SK-N-MC (cell line): Measurements from ENCODE around the gene BRSK2.
"Not testable (repeated sequence)": the region's sequence is repeated elsewhere in the genome, so short reads cannot be mapped to it uniquely, and the experiment has no call there.

Source experiments
- DNase-seq: peaks from one replicate; pipeline ENCODE4 v3.0.0-alpha.2; 2011; ENCODE audit warnings: low read depth, low spot score
- H3K27ac ChIP-seq: fragments of 200-600 bp; sonication (generic); 2 replicates; pipeline ENCODE4 v1.5.1; 2016; ENCODE audit warnings: mixed run types
- H3K36me3 ChIP-seq: fragments of 200-600 bp; sonication (generic); 2 replicates; pipeline ENCODE4 v1.6.1; 2017; ENCODE audit warnings: antibody characterized with exemption, low read length, mixed read lengths; ENCODE audit not compliant: insufficient read depth
- H3K4me3 ChIP-seq: fragments of 200-600 bp; sonication (generic); 2 replicates; pipeline ENCODE4 v1.5.1; 2016
- H3K9ac ChIP-seq: fragments of 200-600 bp; sonication (generic); 2 replicates; pipeline ENCODE4 v1.8.0; 2017; ENCODE audit warnings: mixed run types, mixed read lengths; ENCODE audit not compliant: insufficient read length
- H3K9me3 ChIP-seq: fragments of 200-600 bp; sonication (generic); 2 replicates; pipeline ENCODE4 v1.6.1; 2017; ENCODE audit warnings: low read depth, mild to moderate bottlenecking, antibody characterized with exemption, low read length, moderate library complexity, mixed read lengths
- EZH2 ChIP-seq: fragments of 200-600 bp; sonication (generic); IDR thresholded peaks from one replicate; pipeline ENCODE4 v1.6.1; 2017; ENCODE audit warnings: antibody characterized with exemption
- FOXP2 ChIP-seq: optimal IDR thresholded peaks from 2 replicates; pipeline ENCODE3; 2011; ENCODE audit warnings: mild to moderate bottlenecking, moderate library complexity; ENCODE audit not compliant: insufficient read depth; ENCODE audit errors: extremely low read length, control extremely low read depth
- POLR2AphosphoS5 ChIP-seq: IDR thresholded peaks from 2 replicates; pipeline ENCODE4 v1.6.1; 2012; ENCODE audit warnings: mild to moderate bottlenecking, low read depth, low read length, borderline replicate concordance

BRSK2 gene

GRCh38 chr11:1389932-1390568 lies at the start of gene BRSK2:
Gene BRSK2 (plus strand): TSS chr11:1389934. CDS start chr11:1390285, 351 bp downstream.
- H3K36me3 ChIP-seq = no peaks in the 10 kb centered on the region
- DNase-seq = no peak
- H3K4me3 ChIP-seq = peak within 1 kb of the TSS; percentile 83
- peak within 1 kb of the TSS; percentile 85 for H3K9ac ChIP-seq
- TF ChIP-seq EZH2 = no peak
- no peak for TF ChIP-seq POLR2AphosphoS5
- no peak for TF ChIP-seq FOXP2
- H3K27ac ChIP-seq = no peak within 1 kb of the TSS
- H3K9me3 ChIP-seq = no peaks in the 10 kb centered on the region

GRCh38 chr11:1340111-1340510 lies 49.6 kb upstream of the BRSK2 start:
- TF ChIP-seq EZH2 (no peak), FOXP2 (no peak), POLR2AphosphoS5 (no peak)
- no peak overlapping the region for H3K9ac ChIP-seq

GRCh38 chr11:1341226-1341625 lies 48.5 kb upstream of the BRSK2 start:
- not testable (repeated sequence) for H3K36me3 ChIP-seq, H3K9me3 ChIP-seq, H3K9ac ChIP-seq, H3K27ac ChIP-seq, H3K4me3 ChIP-seq, DNase-seq

More at GRCh38 chr11:1340111-1340510, 49.6 kb upstream of the BRSK2 start:
- Histone ChIP-seq H3K4me3 (no peak overlapping the region), H3K27ac (no peak overlapping the region), H3K9me3 (no peaks in the 10 kb centered on the region), H3K36me3 (no peaks in the 10 kb centered on the region)
- no peak for DNase-seq

- Histone ChIP-seq H3K27ac (peak overlapping the region; percentile 29; the same call in 1 of the 2 replicates), H3K4me3 (peak overlapping the region; percentile 45), H3K9me3 (no peaks in the 10 kb centered on the region), H3K36me3 (no peaks in the 10 kb centered on the region), H3K9ac (no peak overlapping the region)
- TF ChIP-seq POLR2AphosphoS5 (no peak), FOXP2 (no peak), EZH2 (no peak)
- peak; percentile 59 for DNase-seq
Measured at GRCh38 chr11:1341928-1342524, 47.7 kb upstream of the BRSK2 start.

GRCh38 chr11:1342946-1343345 lies 46.8 kb upstream of the BRSK2 start:
- Histone ChIP-seq H3K4me3 (no peak overlapping the region), H3K27ac (no peak overlapping the region), H3K9me3 (no peaks in the 10 kb centered on the region), H3K9ac (no peak overlapping the region), H3K36me3 (no peaks in the 10 kb centered on the region)
- no peak for DNase-seq
- no peak for TF ChIP-seq EZH2
- TF ChIP-seq POLR2AphosphoS5 = no peak
- TF ChIP-seq FOXP2 = no peak

- DNase-seq = no peak
- no peaks in the 10 kb centered on the region for H3K36me3 ChIP-seq
- no peak overlapping the region for H3K27ac ChIP-seq
- no peaks in the 10 kb centered on the region for H3K9me3 ChIP-seq
- no peak overlapping the region for H3K9ac ChIP-seq
- no peak for TF ChIP-seq POLR2AphosphoS5
- TF ChIP-seq EZH2 = no peak
- no peak for TF ChIP-seq FOXP2
- H3K4me3 ChIP-seq = no peak overlapping the region
Measured at GRCh38 chr11:1343391-1344055, 46.2 kb upstream of the BRSK2 start.

- Histone ChIP-seq H3K9me3 (no peaks in the 10 kb centered on the region), H3K36me3 (no peaks in the 10 kb centered on the region), H3K27ac (no peak overlapping the region), H3K9ac (no peak overlapping the region), H3K4me3 (no peak overlapping the region)
- no peak for DNase-seq
- TF ChIP-seq FOXP2 = no peak
- TF ChIP-seq POLR2AphosphoS5 = no peak
Measured at GRCh38 chr11:1344056-1344635, 45.6 kb upstream of the BRSK2 start.

- no peaks in the 10 kb centered on the region for H3K9me3 ChIP-seq
- TF ChIP-seq FOXP2 = no peak
- no peak for TF ChIP-seq POLR2AphosphoS5
- H3K9ac ChIP-seq = no peak overlapping the region
- no peaks in the 10 kb centered on the region for H3K36me3 ChIP-seq
- no peak overlapping the region for H3K4me3 ChIP-seq
- H3K27ac ChIP-seq = no peak overlapping the region
- no peak for DNase-seq
Measured at GRCh38 chr11:1345737-1346513, 43.8 kb upstream of the BRSK2 start.
